ENCODE data around the gene CBLB.

DNA sequence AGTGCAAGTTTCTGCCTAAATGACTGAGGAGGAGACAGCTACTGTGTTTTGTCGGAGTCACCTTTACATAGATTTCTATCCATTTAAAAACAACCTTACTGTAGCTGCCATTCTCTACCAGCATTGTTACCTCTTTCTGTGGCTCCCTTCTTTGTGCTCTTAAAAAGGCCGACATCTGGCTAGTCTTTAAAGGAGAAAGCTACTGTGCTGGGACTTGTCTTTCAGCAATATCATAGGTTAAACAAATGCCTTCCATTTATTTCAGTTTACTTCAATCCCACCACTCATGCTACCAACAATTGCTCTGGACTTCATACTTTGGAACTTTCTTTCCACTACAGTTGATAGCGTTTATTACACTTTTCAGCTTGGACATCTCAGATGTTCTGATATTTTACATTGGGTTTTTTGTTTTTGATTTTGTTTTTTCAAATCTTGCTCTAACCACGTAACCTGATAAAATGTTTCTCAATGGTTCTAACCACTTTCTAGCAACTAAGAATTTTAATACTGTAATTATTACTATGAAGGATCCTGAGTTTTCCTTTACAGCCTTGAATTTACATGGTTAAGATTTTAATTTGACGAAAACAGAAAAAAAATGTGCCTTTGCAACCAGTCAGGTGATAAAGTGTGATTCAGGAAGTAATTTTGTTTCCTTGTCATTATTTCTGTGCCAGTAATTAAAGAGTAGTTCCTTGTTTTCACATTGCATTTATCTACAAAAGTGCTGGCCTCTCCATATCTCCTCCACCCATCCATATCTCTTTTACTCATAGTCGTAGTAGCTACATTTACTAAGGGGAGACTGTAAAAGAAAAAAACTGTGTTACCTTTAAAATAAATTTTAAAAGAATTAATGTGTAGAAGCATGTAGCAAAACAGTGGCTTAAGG is 1.3 kb upstream of the CBLB start:
- TF ChIP-seq ZNF707 (tag by site-specific recombination; IDR thresholded peaks at IDR 0.05): no peak
- TF ChIP-seq, protein P1, sequence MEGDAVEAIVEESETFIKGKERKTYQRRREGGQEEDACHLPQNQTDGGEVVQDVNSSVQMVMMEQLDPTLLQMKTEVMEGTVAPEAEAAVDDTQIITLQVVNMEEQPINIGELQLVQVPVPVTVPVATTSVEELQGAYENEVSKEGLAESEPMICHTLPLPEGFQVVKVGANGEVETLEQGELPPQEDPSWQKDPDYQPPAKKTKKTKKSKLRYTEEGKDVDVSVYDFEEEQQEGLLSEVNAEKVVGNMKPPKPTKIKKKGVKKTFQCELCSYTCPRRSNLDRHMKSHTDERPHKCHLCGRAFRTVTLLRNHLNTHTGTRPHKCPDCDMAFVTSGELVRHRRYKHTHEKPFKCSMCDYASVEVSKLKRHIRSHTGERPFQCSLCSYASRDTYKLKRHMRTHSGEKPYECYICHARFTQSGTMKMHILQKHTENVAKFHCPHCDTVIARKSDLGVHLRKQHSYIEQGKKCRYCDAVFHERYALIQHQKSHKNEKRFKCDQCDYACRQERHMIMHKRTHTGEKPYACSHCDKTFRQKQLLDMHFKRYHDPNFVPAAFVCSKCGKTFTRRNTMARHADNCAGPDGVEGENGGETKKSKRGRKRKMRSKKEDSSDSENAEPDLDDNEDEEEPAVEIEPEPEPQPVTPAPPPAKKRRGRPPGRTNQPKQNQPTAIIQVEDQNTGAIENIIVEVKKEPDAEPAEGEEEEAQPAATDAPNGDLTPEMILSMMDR (tag by site-specific recombination; IDR thresholded peaks at IDR 0.05): no peak
- no peak for TF ChIP-seq YY1 (tag by site-specific recombination; IDR thresholded peaks at IDR 0.05)
- no peak for TF ChIP-seq SP2 (tag by site-specific recombination; IDR thresholded peaks at IDR 0.05)
- TF ChIP-seq ZNF169 (tag by site-specific recombination; IDR thresholded peaks at IDR 0.05): no peak
- TF ChIP-seq, protein P2, sequence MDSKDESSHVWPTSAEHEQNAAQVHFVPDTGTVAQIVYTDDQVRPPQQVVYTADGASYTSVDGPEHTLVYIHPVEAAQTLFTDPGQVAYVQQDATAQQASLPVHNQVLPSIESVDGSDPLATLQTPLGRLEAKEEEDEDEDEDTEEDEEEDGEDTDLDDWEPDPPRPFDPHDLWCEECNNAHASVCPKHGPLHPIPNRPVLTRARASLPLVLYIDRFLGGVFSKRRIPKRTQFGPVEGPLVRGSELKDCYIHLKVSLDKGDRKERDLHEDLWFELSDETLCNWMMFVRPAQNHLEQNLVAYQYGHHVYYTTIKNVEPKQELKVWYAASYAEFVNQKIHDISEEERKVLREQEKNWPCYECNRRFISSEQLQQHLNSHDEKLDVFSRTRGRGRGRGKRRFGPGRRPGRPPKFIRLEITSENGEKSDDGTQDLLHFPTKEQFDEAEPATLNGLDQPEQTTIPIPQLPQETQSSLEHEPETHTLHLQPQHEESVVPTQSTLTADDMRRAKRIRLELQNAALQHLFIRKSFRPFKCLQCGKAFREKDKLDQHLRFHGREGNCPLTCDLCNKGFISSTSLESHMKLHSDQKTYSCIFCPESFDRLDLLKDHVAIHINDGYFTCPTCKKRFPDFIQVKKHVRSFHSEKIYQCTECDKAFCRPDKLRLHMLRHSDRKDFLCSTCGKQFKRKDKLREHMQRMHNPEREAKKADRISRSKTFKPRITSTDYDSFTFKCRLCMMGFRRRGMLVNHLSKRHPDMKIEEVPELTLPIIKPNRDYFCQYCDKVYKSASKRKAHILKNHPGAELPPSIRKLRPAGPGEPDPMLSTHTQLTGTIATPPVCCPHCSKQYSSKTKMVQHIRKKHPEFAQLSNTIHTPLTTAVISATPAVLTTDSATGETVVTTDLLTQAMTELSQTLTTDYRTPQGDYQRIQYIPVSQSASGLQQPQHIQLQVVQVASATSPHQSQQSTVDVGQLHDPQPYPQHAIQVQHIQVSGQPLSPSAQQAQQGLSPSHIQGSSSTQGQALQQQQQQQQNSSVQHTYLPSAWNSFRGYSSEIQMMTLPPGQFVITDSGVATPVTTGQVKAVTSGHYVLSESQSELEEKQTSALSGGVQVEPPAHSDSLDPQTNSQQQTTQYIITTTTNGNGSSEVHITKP (tag by site-specific recombination; IDR thresholded peaks at IDR 0.05): no peak
- no peak for TF ChIP-seq ZBTB17 (tag by site-specific recombination; IDR thresholded peaks at IDR 0.05)
- TF ChIP-seq ZNF404 (tag by site-specific recombination; IDR thresholded peaks at IDR 0.05): no peak
- TF ChIP-seq ZBTB1 (tag by site-specific recombination; IDR thresholded peaks at IDR 0.05): no peak
- no peak for TF ChIP-seq ZNF16 (tag by site-specific recombination; IDR thresholded peaks at IDR 0.05; ENCODE audit: low read depth)
- no peak for TF ChIP-seq ZNF202 (tag by site-specific recombination; IDR thresholded peaks at IDR 0.05; ENCODE audit: borderline replicate concordance)

Measured in HEK293 (cell line).